ENCODE results near the gene L1TD1.
"Not testable (repeated sequence)": the region's sequence is repeated elsewhere in the genome, so short reads cannot be mapped to it uniquely, and the experiment has no call there.

GRCh38 chr1:62183164-62184020 is 11.3 kb upstream of the L1TD1 start:
- TF ChIP-seq CTCF (conservative IDR thresholded peaks at IDR 0.05 in 1 of 2, IDR thresholded peaks at IDR 0.05 in 1 of 2; ENCODE audit: low read depth in 1 of 2, low read length in 2 of 2); EZH2 (IDR thresholded peaks at IDR 0.05; ENCODE audit: low read length, missing control alignments): not testable (repeated sequence)

All from fibroblast of lung (primary cell).